SU-DHL-6 (cell line): ENCODE results near the gene MS4A15.

Source experiments
- H2AFZ ChIP-seq: fragments of 200-600 bp; sonication (generic); 2 replicates; pipeline ENCODE4 v1.6.1; 2014; ENCODE audit warnings: low read depth, mild to moderate bottlenecking, moderate library complexity, mixed read lengths, antibody characterized with exemption, low read length; ENCODE audit not compliant: severe bottlenecking
- H3F3A ChIP-seq: fragments of 200-600 bp; shearing (Covaris generic); 2 replicates; pipeline ENCODE4 v1.6.0; 2016; ENCODE audit warnings: antibody characterized with exemption, mild to moderate bottlenecking; ENCODE audit not compliant: insufficient read depth
- H3K27ac ChIP-seq: fragments of 200-600 bp; sonication (generic); 2 replicates; pipeline ENCODE4 v1.5.1; 2016; ENCODE audit warnings: low read depth, mild to moderate bottlenecking, low read length, moderate library complexity, mixed read lengths
- H3K27me3 ChIP-seq: fragments of 200-600 bp; sonication (generic), shearing (Covaris generic); 2 replicates; pipeline ENCODE4 v1.6.0; 2014; ENCODE audit warnings: mild to moderate bottlenecking, low read length
- H3K36me3 ChIP-seq: fragments of 200-600 bp; sonication (generic); 2 replicates; pipeline ENCODE4 v1.6.1; 2014; ENCODE audit warnings: mild to moderate bottlenecking, low read length, mixed read lengths
- H3K4me2 ChIP-seq: fragments of 300-600, 200-600 bp; shearing (Covaris generic), sonication (generic); 2 replicates; pipeline ENCODE4 v1.6.0; 2014; ENCODE audit warnings: low read length, low read depth, mild to moderate bottlenecking; ENCODE audit not compliant: poor library complexity, severe bottlenecking
- H3K4me3 ChIP-seq: fragments of 200-600 bp; sonication (generic); 2 replicates; pipeline ENCODE4 v1.5.1; 2014; ENCODE audit warnings: antibody characterized with exemption, low read length, mild to moderate bottlenecking, mixed read lengths; ENCODE audit not compliant: insufficient read depth, poor library complexity, severe bottlenecking
- H3K79me2 ChIP-seq: fragments of 200-600 bp; sonication (generic); 2 replicates; pipeline ENCODE4 v1.6.1; 2014; ENCODE audit warnings: mild to moderate bottlenecking, low read length, moderate library complexity; ENCODE audit not compliant: insufficient read depth
- H3K9ac ChIP-seq: fragments of 200-600 bp; sonication (generic); 2 replicates; pipeline ENCODE4 v1.7.0; 2014; ENCODE audit warnings: mild to moderate bottlenecking, low read length
- H3K9me2 ChIP-seq: fragments of 200-600 bp; sonication (generic); replicated peaks from 2 replicates; pipeline ENCODE4 v1.6.1; 2014; ENCODE audit warnings: low read length; ENCODE audit not compliant: insufficient read depth
- H3K9me3 ChIP-seq: fragments of 200-600 bp; sonication (generic); 2 replicates; pipeline ENCODE4 v1.6.1; 2014; ENCODE audit warnings: low read length, mixed read lengths; ENCODE audit not compliant: insufficient read depth
- H4K20me1 ChIP-seq: fragments of 200-600 bp; sonication (generic); 2 replicates; pipeline ENCODE4 v1.6.1; 2014; ENCODE audit warnings: low read depth, mild to moderate bottlenecking, antibody characterized with exemption, low read length, moderate library complexity, mixed read lengths
- EZH2phosphoT487 ChIP-seq: fragments of 200-600 bp; sonication (generic), shearing (Covaris generic); conservative IDR thresholded peaks from 2 replicates; pipeline ENCODE4 v1.6.1; 2018; ENCODE audit warnings: mild to moderate bottlenecking, antibody characterized with exemption, low read length, moderate library complexity, mixed read lengths
- TF ChIP-seq, protein P1 (sequence below): fragments of 200-600 bp; sonication (generic); IDR thresholded peaks from one replicate; pipeline ENCODE4 v1.5.1; 2017; ENCODE audit warnings: antibody characterized with exemption, mild to moderate bottlenecking, low read length, moderate library complexity; ENCODE audit not compliant: insufficient read depth, poor library complexity, severe bottlenecking

The MS4A15 gene

DNA sequence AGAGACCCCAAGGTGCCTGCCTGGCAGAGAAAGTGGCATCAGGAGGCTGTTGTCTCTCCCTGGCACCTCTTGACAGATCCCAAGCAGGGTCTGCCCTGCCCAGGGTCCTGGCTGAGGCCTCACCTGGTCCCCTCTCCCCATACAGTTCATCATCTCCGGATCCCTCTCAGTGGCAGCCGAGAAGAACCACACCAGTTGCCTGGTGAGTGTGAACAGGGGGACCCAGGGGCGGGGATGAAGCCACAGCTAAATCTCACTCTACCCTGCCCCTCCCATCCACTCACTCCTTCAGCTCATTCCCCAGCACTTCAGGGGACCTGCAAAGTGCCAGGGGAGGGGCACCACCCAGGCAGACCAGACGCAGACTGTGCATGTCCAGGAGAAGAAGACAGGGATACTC is 14.5 kb downstream of the MS4A15 start:
- no peak overlapping the region for H3K4me2 ChIP-seq
- no peaks in the 10 kb centered on the region for H4K20me1 ChIP-seq
- no peaks in the 10 kb centered on the region for H3K79me2 ChIP-seq
- no peaks in the 10 kb centered on the region for H3K36me3 ChIP-seq
- no peak overlapping the region for H3K4me3 ChIP-seq
- H3K9ac ChIP-seq, result no peak overlapping the region
- no peaks in the 10 kb centered on the region for H3K27me3 ChIP-seq
- H3K27ac ChIP-seq, result no peak overlapping the region
- no peaks in the 10 kb centered on the region for H3K9me2 ChIP-seq
- H3F3A ChIP-seq, result no peaks in the 10 kb centered on the region
- H2AFZ ChIP-seq, result no peak overlapping the region
- H3K9me3 ChIP-seq, result no peaks in the 10 kb centered on the region
- TF ChIP-seq EZH2phosphoT487, result no peak
- TF ChIP-seq, protein P1, sequence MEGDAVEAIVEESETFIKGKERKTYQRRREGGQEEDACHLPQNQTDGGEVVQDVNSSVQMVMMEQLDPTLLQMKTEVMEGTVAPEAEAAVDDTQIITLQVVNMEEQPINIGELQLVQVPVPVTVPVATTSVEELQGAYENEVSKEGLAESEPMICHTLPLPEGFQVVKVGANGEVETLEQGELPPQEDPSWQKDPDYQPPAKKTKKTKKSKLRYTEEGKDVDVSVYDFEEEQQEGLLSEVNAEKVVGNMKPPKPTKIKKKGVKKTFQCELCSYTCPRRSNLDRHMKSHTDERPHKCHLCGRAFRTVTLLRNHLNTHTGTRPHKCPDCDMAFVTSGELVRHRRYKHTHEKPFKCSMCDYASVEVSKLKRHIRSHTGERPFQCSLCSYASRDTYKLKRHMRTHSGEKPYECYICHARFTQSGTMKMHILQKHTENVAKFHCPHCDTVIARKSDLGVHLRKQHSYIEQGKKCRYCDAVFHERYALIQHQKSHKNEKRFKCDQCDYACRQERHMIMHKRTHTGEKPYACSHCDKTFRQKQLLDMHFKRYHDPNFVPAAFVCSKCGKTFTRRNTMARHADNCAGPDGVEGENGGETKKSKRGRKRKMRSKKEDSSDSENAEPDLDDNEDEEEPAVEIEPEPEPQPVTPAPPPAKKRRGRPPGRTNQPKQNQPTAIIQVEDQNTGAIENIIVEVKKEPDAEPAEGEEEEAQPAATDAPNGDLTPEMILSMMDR, result no peak

DNA sequence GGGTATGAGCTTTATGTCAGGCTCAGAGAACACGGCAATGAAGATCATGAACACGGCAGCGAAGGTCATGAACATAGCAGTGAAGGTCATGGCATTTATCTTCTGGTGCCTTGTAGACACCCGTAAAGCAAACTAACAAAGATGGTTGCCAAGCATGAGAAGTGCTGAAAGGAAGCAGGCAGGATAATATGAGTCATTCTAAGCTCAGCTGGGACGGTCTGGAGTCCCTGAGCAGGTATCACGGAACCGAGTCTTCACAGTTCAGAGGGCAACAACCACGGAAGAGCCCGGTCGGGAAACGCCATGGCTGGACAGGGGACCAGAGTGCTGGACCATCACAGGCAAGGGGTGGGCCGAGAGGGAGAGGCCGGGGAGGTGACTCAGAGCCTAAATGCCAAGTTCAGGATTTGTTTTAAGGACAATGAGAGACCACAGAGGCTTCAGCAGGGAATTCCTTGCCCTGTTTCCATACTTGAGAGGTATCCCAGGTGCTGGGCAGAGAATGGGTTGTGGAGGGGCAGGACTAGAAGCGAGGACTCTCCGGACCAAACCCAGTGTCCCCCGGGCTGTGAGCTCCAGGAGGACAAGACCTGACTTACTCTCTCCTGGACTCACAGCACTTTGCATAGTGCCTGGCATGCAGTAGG is 15.3 kb downstream of the MS4A15 start:
- Histone ChIP-seq H3K9me3 (no peaks in the 10 kb centered on the region), H3K27ac (no peak overlapping the region), H3F3A (no peaks in the 10 kb centered on the region), H3K9ac (no peak overlapping the region), H2AFZ (no peak overlapping the region), H3K9me2 (no peaks in the 10 kb centered on the region), H3K79me2 (no peaks in the 10 kb centered on the region), H4K20me1 (no peaks in the 10 kb centered on the region), H3K36me3 (no peaks in the 10 kb centered on the region), H3K4me2 (no peak overlapping the region), H3K4me3 (no peak overlapping the region), H3K27me3 (no peaks in the 10 kb centered on the region)
- TF ChIP-seq, protein P1, result no peak
- TF ChIP-seq EZH2phosphoT487, result no peak

DNA sequence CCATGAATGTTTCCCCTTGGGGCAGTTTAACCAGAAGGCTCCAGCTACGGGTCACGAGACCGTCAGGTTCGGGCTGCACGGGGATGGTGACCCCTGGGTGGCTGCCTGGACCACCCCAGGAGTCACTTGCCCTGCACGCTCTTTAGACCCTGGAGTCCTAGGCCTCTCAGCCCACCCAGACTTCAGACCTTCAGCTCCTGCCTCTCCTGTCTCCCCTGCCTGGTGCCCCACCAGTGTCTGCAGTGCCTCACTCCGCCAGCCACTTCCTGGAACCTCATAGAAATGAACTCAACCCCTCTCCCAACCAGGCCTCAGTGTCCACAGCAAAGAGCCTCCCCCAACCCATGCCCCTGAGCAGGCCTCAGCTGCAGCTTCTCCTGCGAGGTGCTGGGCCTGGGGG is 16.0 kb downstream of the MS4A15 start:
- Histone ChIP-seq H3K4me3 (no peak overlapping the region), H2AFZ (no peak overlapping the region), H3K27me3 (no peaks in the 10 kb centered on the region), H4K20me1 (no peaks in the 10 kb centered on the region), H3K9me3 (no peaks in the 10 kb centered on the region), H3K27ac (no peak overlapping the region), H3K9ac (no peak overlapping the region), H3K79me2 (no peaks in the 10 kb centered on the region), H3K4me2 (no peak overlapping the region), H3K9me2 (no peaks in the 10 kb centered on the region), H3F3A (no peaks in the 10 kb centered on the region), H3K36me3 (no peaks in the 10 kb centered on the region)
- TF ChIP-seq EZH2phosphoT487, result no peak
- TF ChIP-seq, protein P1, result no peak
